Endodermal cell (in vitro differentiated cells): ENCODE results near the gene SSB. TPM values are rescaled to one million over a fixed set of nuclear protein-coding genes. Genes with fewer than 3 reads are reported as not detected.
A peak's percentile ranks its signal among the peaks of the same experiment; 100 is the strongest.

Experiments
- DNase-seq: peaks from one replicate; pipeline ENCODE4 v3.0.0-alpha.2; 2017
- H3K27ac ChIP-seq: 2 replicates; pipeline ENCODE4 v1.5.1; 2013; ENCODE audit warnings: mild to moderate bottlenecking, low read depth, low read length, moderate library complexity
- H3K27me3 ChIP-seq: 2 replicates; pipeline ENCODE4 v1.6.1; 2013; ENCODE audit warnings: mild to moderate bottlenecking, low read length, moderate library complexity; ENCODE audit not compliant: insufficient read depth, control insufficient read depth, poor library complexity, severe bottlenecking
- H3K36me3 ChIP-seq: 2 replicates; pipeline ENCODE4 v1.7.0; 2013; ENCODE audit warnings: mild to moderate bottlenecking, low read length, moderate library complexity; ENCODE audit not compliant: control insufficient read depth, insufficient read depth
- H3K4me1 ChIP-seq: one replicate; pipeline ENCODE4 v1.7.0; 2013; ENCODE audit warnings: low read length; ENCODE audit not compliant: control insufficient read depth, insufficient read depth
- H3K4me3 ChIP-seq: 2 replicates; pipeline ENCODE4 v1.5.1; 2013; ENCODE audit warnings: mild to moderate bottlenecking, low read length, moderate library complexity
- H3K9ac ChIP-seq: 2 replicates; pipeline ENCODE4 v1.6.1; 2013; ENCODE audit warnings: mild to moderate bottlenecking, low read length, moderate library complexity; ENCODE audit not compliant: poor library complexity, severe bottlenecking; ENCODE audit errors: extremely low read depth
- H3K9me3 ChIP-seq: 2 replicates; pipeline ENCODE4 v1.6.1; 2013; ENCODE audit warnings: mild to moderate bottlenecking, low read length, moderate library complexity; ENCODE audit not compliant: control insufficient read depth
- H3K27ac Mint-ChIP-seq: 2 replicates; pipeline ENCODE4 v1.8.0; 2020; ENCODE audit warnings: mixed read lengths
- H3K27me3 Mint-ChIP-seq: 2 replicates; pipeline ENCODE4 v1.8.0; 2021; ENCODE audit warnings: mild to moderate bottlenecking, mixed read lengths; ENCODE audit not compliant: insufficient read depth
- H3K36me3 Mint-ChIP-seq: 2 replicates; pipeline ENCODE4 v1.8.0; 2020; ENCODE audit warnings: low read depth, mixed read lengths
- H3K4me1 Mint-ChIP-seq: 2 replicates; pipeline ENCODE4 v1.8.0; 2020; ENCODE audit warnings: mixed read lengths
- H3K4me3 Mint-ChIP-seq: 2 replicates; pipeline ENCODE4 v1.8.0; 2020; ENCODE audit warnings: mild to moderate bottlenecking, moderate library complexity, mixed read lengths
- H3K9me3 Mint-ChIP-seq: 2 replicates; pipeline ENCODE4 v1.8.0; 2020; ENCODE audit warnings: mild to moderate bottlenecking, mixed read lengths
- WGBS, 2 experiments: methylation state at CpG; one replicate each; pipeline versions ENCODE4 v1.1.5 to v1.1.7; 2013; ENCODE audit warnings: missing lambda C conversion rate in 2 of 2, mixed read lengths in 1 of 2; ENCODE audit not compliant: insufficient coverage in 1 of 2, insufficient read length in 1 of 2; 5-methylcytosine and 5-hydroxymethylcytosine counted together
- total RNA-seq, 2 donors: library from RNA; stranded (reverse); fragmentation: NEBNext Ultra II Directional in 1 of 2; extraction: Animal tissue kit (Norgen Biotek cat#: 25700) in 1 of 2; gene quantifications; 2 replicates in 1 of 2; 3 replicates in 1 of 2; pipeline ENCODE4 v1.2.1, GENCODE V29; 2021
- TF ChIP-seq, protein P1 (sequence below): fragments of 200-600 bp; sonication (generic); conservative IDR thresholded peaks from 2 replicates; pipeline ENCODE4 v1.5.0; 2021; ENCODE audit warnings: antibody characterized with exemption, mild to moderate bottlenecking

The SSB gene
- total RNA-seq, 2 donors from 2014 or later: 182 to 208 TPM

DNA sequence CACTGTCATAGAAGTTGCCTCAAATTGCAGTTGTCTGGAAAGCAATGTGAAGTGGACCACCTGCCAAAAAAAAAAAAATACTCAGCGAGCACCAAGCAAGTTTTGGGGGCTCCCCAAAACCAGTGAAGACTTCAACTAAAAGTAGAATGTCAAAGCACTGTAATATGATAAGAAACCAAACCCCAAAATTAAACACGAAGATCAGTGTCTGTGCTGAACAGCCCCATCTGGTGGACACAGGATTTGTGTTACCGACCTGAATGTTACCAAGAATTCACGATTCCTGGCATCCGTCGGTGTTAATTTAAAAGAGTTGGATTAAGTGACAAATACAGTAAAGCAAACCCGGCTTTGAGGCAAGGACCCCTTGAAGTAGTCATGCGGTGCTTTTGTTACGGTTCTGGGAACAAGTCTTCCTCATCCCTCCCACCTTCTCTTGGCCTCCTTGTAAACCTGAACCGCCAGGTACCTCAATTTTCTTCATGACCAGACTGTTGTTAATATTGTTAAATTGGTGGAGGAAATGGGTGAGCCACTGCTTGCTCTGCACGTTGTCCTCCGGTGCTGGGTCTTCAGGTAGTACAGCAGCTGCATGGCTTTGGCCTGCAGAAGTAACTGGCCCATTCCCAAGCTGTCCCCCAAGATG lies 31.3 kb upstream of the SSB start:
- Histone ChIP-seq H3K4me1 (no peaks in the 10 kb centered on the region), H3K36me3 (no peaks in the 10 kb centered on the region), H3K27me3 (no peaks in the 10 kb centered on the region), H3K27ac (no peak overlapping the region), H3K9ac (no peak overlapping the region), H3K9me3 (no peaks in the 10 kb centered on the region), H3K4me3 (no peak overlapping the region)
- 55 to 62% methylated on average over 11 to 12 of the region's 12 CpGs for WGBS, 2 experiments
- TF ChIP-seq, protein P1, sequence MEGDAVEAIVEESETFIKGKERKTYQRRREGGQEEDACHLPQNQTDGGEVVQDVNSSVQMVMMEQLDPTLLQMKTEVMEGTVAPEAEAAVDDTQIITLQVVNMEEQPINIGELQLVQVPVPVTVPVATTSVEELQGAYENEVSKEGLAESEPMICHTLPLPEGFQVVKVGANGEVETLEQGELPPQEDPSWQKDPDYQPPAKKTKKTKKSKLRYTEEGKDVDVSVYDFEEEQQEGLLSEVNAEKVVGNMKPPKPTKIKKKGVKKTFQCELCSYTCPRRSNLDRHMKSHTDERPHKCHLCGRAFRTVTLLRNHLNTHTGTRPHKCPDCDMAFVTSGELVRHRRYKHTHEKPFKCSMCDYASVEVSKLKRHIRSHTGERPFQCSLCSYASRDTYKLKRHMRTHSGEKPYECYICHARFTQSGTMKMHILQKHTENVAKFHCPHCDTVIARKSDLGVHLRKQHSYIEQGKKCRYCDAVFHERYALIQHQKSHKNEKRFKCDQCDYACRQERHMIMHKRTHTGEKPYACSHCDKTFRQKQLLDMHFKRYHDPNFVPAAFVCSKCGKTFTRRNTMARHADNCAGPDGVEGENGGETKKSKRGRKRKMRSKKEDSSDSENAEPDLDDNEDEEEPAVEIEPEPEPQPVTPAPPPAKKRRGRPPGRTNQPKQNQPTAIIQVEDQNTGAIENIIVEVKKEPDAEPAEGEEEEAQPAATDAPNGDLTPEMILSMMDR: peak; percentile 82
- no peaks in the 10 kb centered on the region for H3K4me1 Mint-ChIP-seq
- H3K36me3 Mint-ChIP-seq: peaks cover 7% of the 10 kb centered on the region
- no peaks in the 10 kb centered on the region for H3K27me3 Mint-ChIP-seq
- H3K4me3 Mint-ChIP-seq: no peak overlapping the region
- no peak overlapping the region for H3K27ac Mint-ChIP-seq
- peak; percentile 78 for DNase-seq
- peaks cover 6% of the 10 kb centered on the region for H3K9me3 Mint-ChIP-seq

DNA sequence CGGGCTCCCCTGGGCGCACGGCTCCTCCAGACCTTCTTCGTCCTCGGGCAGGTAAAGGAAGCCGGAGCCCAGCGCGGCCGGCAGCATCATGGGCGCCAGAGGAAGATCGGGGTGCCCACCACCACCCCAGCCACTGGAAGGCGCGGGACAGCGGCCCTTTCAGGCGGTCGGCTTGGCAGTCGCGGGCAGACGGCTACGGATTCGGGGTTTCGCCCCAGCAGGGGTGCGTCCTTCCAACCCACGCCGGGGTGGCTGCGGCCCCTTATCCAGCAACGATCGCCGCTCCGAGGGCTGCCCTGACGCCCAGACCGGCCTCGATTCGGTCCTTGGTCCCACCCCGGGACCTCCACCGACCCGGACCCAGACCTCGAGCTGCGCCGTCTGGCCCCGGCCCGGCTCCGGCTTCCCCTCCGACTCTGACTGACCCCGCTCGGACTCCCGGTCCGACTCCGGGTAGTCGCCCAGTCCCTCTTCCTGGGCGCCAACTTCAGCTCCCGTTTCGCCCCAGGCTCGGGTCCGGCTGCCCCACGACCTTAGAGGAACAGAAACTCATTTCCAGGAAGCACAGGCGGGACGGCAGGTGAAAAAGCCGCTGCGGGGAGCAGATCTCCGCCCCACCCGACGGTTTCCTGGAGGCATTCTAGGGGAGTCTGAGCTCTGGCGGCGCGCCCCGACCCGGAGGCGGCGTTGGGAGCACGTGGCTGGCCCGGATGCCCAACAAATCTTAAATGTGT lies 30.2 kb upstream of the SSB start:
- Histone ChIP-seq H3K36me3 (no peaks in the 10 kb centered on the region), H3K9me3 (no peaks in the 10 kb centered on the region), H3K9ac (no peak overlapping the region), H3K27me3 (no peaks in the 10 kb centered on the region), H3K27ac (no peak overlapping the region), H3K4me1 (no peaks in the 10 kb centered on the region), H3K4me3 (no peak overlapping the region)
- Mint-ChIP-seq H3K36me3 (no peaks in the 10 kb centered on the region), H3K4me1 (no peaks in the 10 kb centered on the region), H3K4me3 (no peak overlapping the region), H3K27ac (no peak overlapping the region), H3K9me3 (no peaks in the 10 kb centered on the region), H3K27me3 (no peaks in the 10 kb centered on the region)
- TF ChIP-seq, protein P1: no peak
- 92 to 94% methylated on average over 48 to 72 of the region's 72 CpGs for WGBS, 2 experiments
- DNase-seq: no peak

DNA sequence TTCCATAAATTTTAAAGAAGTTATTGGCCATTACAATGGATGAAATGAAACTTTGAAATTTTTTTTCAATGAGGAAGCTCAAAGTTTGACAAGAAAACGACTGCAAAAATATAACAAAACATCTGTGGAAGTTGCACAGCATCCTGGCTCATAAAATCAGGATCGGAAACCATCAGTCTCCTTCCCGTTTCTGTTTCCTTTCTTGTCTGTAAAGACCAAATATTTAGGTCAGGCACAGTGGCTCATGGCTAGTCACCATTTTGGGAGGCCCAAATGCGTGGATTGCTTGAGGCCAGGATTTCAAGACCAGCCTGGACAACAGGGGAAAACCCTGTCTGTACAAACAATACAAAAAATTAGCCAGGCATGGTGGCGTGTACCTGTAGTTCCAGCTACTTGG lies 27.6 kb upstream of the SSB start:
- Mint-ChIP-seq H3K27ac (no peak overlapping the region), H3K9me3 (no peaks in the 10 kb centered on the region), H3K36me3 (no peaks in the 10 kb centered on the region), H3K4me1 (no peaks in the 10 kb centered on the region), H3K4me3 (no peak overlapping the region), H3K27me3 (no peaks in the 10 kb centered on the region)
- DNase-seq: no peak
- no peaks in the 10 kb centered on the region for H3K27me3 ChIP-seq
- no peak overlapping the region for H3K4me3 ChIP-seq
- WGBS, 2 experiments: 86 to 92% methylated on average over 4 to 5 of the region's 5 CpGs
- H3K36me3 ChIP-seq: no peaks in the 10 kb centered on the region
- TF ChIP-seq, protein P1: no peak
- H3K4me1 ChIP-seq: no peaks in the 10 kb centered on the region
- H3K27ac ChIP-seq: no peak overlapping the region
- no peak overlapping the region for H3K9ac ChIP-seq
- H3K9me3 ChIP-seq: no peaks in the 10 kb centered on the region
